ENCODE measurements around the gene RNF4.
"Not testable (repeated sequence)": the region's sequence is repeated elsewhere in the genome, so short reads cannot be mapped to it uniquely, and the experiment has no call there.

Gene RNF4

GRCh38 chr4:2429945-2430757 lies 38.8 kb upstream of the RNF4 start:
- H3K9me3 ChIP-seq (ENCODE audit: low read length); H3K4me1 ChIP-seq (ENCODE audit: insufficient read depth, low read length); H3K4me3 ChIP-seq (ENCODE audit: low read length); H3K36me3 ChIP-seq (ENCODE audit: insufficient read depth, low read length); H2AFZ ChIP-seq (ENCODE audit: low read depth, low read length): not testable (repeated sequence)
- peaks cover 33% of the 10 kb centered on the region for H3K27me3 ChIP-seq (ENCODE audit: insufficient read depth, low read length)

GRCh38 chr4:2432004-2432403 lies 36.9 kb upstream of the RNF4 start:
- peaks cover 9% of the 10 kb centered on the region for H3K4me1 ChIP-seq (ENCODE audit: insufficient read depth, low read length)
- H3K27me3 ChIP-seq (ENCODE audit: insufficient read depth, low read length) = peaks cover 31% of the 10 kb centered on the region
- H3K9me3 ChIP-seq (ENCODE audit: low read length) = no peaks in the 10 kb centered on the region
- no peaks in the 10 kb centered on the region for H3K36me3 ChIP-seq (ENCODE audit: insufficient read depth, low read length)
- no peak overlapping the region for H3K4me3 ChIP-seq (ENCODE audit: low read length)
- H2AFZ ChIP-seq (ENCODE audit: low read depth, low read length) = no peak overlapping the region

GRCh38 chr4:2432991-2433530 lies 35.8 kb upstream of the RNF4 start:
- peaks cover 22% of the 10 kb centered on the region for H3K27me3 ChIP-seq (ENCODE audit: insufficient read depth, low read length)
- no peaks in the 10 kb centered on the region for H3K9me3 ChIP-seq (ENCODE audit: low read length)
- H3K36me3 ChIP-seq (ENCODE audit: insufficient read depth, low read length) = no peaks in the 10 kb centered on the region
- H3K4me1 ChIP-seq (ENCODE audit: insufficient read depth, low read length) = peaks cover 9% of the 10 kb centered on the region
- H3K4me3 ChIP-seq (ENCODE audit: low read length) = no peak overlapping the region
- H2AFZ ChIP-seq (ENCODE audit: low read depth, low read length) = no peak overlapping the region

- Histone ChIP-seq H3K27me3 (ENCODE audit: insufficient read depth, low read length) (peaks cover 17% of the 10 kb centered on the region), H3K36me3 (ENCODE audit: insufficient read depth, low read length) (no peaks in the 10 kb centered on the region), H3K9me3 (ENCODE audit: low read length) (no peaks in the 10 kb centered on the region), H3K4me3 (ENCODE audit: low read length) (no peak overlapping the region), H2AFZ (ENCODE audit: low read depth, low read length) (no peak overlapping the region), H3K4me1 (ENCODE audit: insufficient read depth, low read length) (peaks cover 9% of the 10 kb centered on the region)
Measured at GRCh38 chr4:2433609-2434350, 35.1 kb upstream of the RNF4 start.

GRCh38 chr4:2434420-2434819 lies 34.5 kb upstream of the RNF4 start:
- Histone ChIP-seq H3K9me3 (ENCODE audit: low read length) (no peaks in the 10 kb centered on the region), H3K27me3 (ENCODE audit: insufficient read depth, low read length) (peaks cover 17% of the 10 kb centered on the region)

GRCh38 chr4:2436301-2436700 lies 32.6 kb upstream of the RNF4 start:
- Histone ChIP-seq H2AFZ (ENCODE audit: low read depth, low read length) (no peak overlapping the region), H3K4me1 (ENCODE audit: insufficient read depth, low read length) (peaks cover 9% of the 10 kb centered on the region), H3K9me3 (ENCODE audit: low read length) (no peaks in the 10 kb centered on the region), H3K4me3 (ENCODE audit: low read length) (no peak overlapping the region), H3K27me3 (ENCODE audit: insufficient read depth, low read length) (peaks cover 17% of the 10 kb centered on the region), H3K36me3 (ENCODE audit: insufficient read depth, low read length) (no peaks in the 10 kb centered on the region)

More at GRCh38 chr4:2434420-2434819, 34.5 kb upstream of the RNF4 start:
- H3K4me3 ChIP-seq (ENCODE audit: low read length) = no peak overlapping the region
- H2AFZ ChIP-seq (ENCODE audit: low read depth, low read length) = no peak overlapping the region
- H3K4me1 ChIP-seq (ENCODE audit: insufficient read depth, low read length) = peaks cover 9% of the 10 kb centered on the region
- no peaks in the 10 kb centered on the region for H3K36me3 ChIP-seq (ENCODE audit: insufficient read depth, low read length)

GRCh38 chr4:2436761-2437474 lies 32.0 kb upstream of the RNF4 start:
- no peak overlapping the region for H3K4me3 ChIP-seq (ENCODE audit: low read length)
- peaks cover 17% of the 10 kb centered on the region for H3K27me3 ChIP-seq (ENCODE audit: insufficient read depth, low read length)
- H3K36me3 ChIP-seq (ENCODE audit: insufficient read depth, low read length) = no peaks in the 10 kb centered on the region
- H3K4me1 ChIP-seq (ENCODE audit: insufficient read depth, low read length) = peaks cover 9% of the 10 kb centered on the region
- no peak overlapping the region for H2AFZ ChIP-seq (ENCODE audit: low read depth, low read length)
- H3K9me3 ChIP-seq (ENCODE audit: low read length) = no peaks in the 10 kb centered on the region

GRCh38 chr4:2437475-2438215 lies 31.3 kb upstream of the RNF4 start:
- H3K4me1 ChIP-seq (ENCODE audit: insufficient read depth, low read length) = peaks cover 9% of the 10 kb centered on the region
- peaks cover 13% of the 10 kb centered on the region for H3K27me3 ChIP-seq (ENCODE audit: insufficient read depth, low read length)
- no peaks in the 10 kb centered on the region for H3K9me3 ChIP-seq (ENCODE audit: low read length)
- H2AFZ ChIP-seq (ENCODE audit: low read depth, low read length) = no peak overlapping the region
- no peaks in the 10 kb centered on the region for H3K36me3 ChIP-seq (ENCODE audit: insufficient read depth, low read length)
- no peak overlapping the region for H3K4me3 ChIP-seq (ENCODE audit: low read length)

- H3K4me1 ChIP-seq (ENCODE audit: insufficient read depth, low read length) = no peaks in the 10 kb centered on the region
- no peak overlapping the region for H3K4me3 ChIP-seq (ENCODE audit: low read length)
- no peak overlapping the region for H2AFZ ChIP-seq (ENCODE audit: low read depth, low read length)
- H3K9me3 ChIP-seq (ENCODE audit: low read length) = no peaks in the 10 kb centered on the region
- H3K36me3 ChIP-seq (ENCODE audit: insufficient read depth, low read length) = no peaks in the 10 kb centered on the region
- H3K27me3 ChIP-seq (ENCODE audit: insufficient read depth, low read length) = peaks cover 6% of the 10 kb centered on the region
Measured at GRCh38 chr4:2438822-2439718, 29.8 kb upstream of the RNF4 start.

GRCh38 chr4:2441393-2442174 lies 27.3 kb upstream of the RNF4 start:
- no peaks in the 10 kb centered on the region for H3K9me3 ChIP-seq (ENCODE audit: low read length)
- no peaks in the 10 kb centered on the region for H3K36me3 ChIP-seq (ENCODE audit: insufficient read depth, low read length)
- peaks cover 2% of the 10 kb centered on the region for H3K4me1 ChIP-seq (ENCODE audit: insufficient read depth, low read length)
- H3K4me3 ChIP-seq (ENCODE audit: low read length) = no peak overlapping the region
- H2AFZ ChIP-seq (ENCODE audit: low read depth, low read length) = no peak overlapping the region
- H3K27me3 ChIP-seq (ENCODE audit: insufficient read depth, low read length) = no peaks in the 10 kb centered on the region

- no peak overlapping the region for H3K4me3 ChIP-seq (ENCODE audit: low read length)
- no peak overlapping the region for H2AFZ ChIP-seq (ENCODE audit: low read depth, low read length)
- H3K27me3 ChIP-seq (ENCODE audit: insufficient read depth, low read length) = no peaks in the 10 kb centered on the region
- H3K36me3 ChIP-seq (ENCODE audit: insufficient read depth, low read length) = no peaks in the 10 kb centered on the region
- H3K9me3 ChIP-seq (ENCODE audit: low read length) = no peaks in the 10 kb centered on the region
- H3K4me1 ChIP-seq (ENCODE audit: insufficient read depth, low read length) = peaks cover 2% of the 10 kb centered on the region
Measured at GRCh38 chr4:2442175-2442993, 26.5 kb upstream of the RNF4 start.

Measured in neuron (in vitro differentiated cells).